HEK293T (cell line): ENCODE data around the gene R3HCC1L.

ENCODE experiments used
- ARNT ChIP-seq: fragments of 450-650 bp; IDR thresholded peaks from 2 replicates; pipeline ENCODE4 v1.6.1; 2017; ENCODE audit warnings: mild to moderate bottlenecking
- BHLHE40 ChIP-seq: fragments of 450-650 bp; IDR thresholded peaks from 2 replicates; pipeline ENCODE4 v1.6.1; 2016; ENCODE audit warnings: mild to moderate bottlenecking, moderate library complexity, borderline replicate concordance
- CTBP1 ChIP-seq: fragments of 450-650 bp; IDR thresholded peaks from 2 replicates; pipeline ENCODE4 v1.6.1; 2016; ENCODE audit warnings: borderline replicate concordance
- FOXA1 ChIP-seq: fragments of 450-650 bp; IDR thresholded peaks from 2 replicates; pipeline ENCODE4 v1.6.1; 2016; ENCODE audit warnings: mild to moderate bottlenecking
- FOXM1 ChIP-seq: fragments of 450-650 bp; IDR thresholded peaks from 2 replicates; pipeline ENCODE4 v1.6.1; 2017; ENCODE audit warnings: mild to moderate bottlenecking, borderline replicate concordance
- HDGF ChIP-seq: fragments of 450-650 bp; IDR thresholded peaks from 2 replicates; pipeline ENCODE4 v1.6.1; 2017; ENCODE audit warnings: antibody characterized with exemption, borderline replicate concordance
- L3MBTL2 ChIP-seq: fragments of 450-650 bp; conservative IDR thresholded peaks from 2 replicates; pipeline ENCODE4 v1.6.1; 2016; ENCODE audit warnings: mild to moderate bottlenecking
- LEF1 ChIP-seq: fragments of 450-650 bp; IDR thresholded peaks from 2 replicates; pipeline ENCODE4 v1.6.1; 2017; ENCODE audit warnings: mild to moderate bottlenecking, borderline replicate concordance
- NFRKB ChIP-seq: fragments of 450-650 bp; IDR thresholded peaks from 2 replicates; pipeline ENCODE4 v1.6.1; 2016; ENCODE audit warnings: mild to moderate bottlenecking, moderate library complexity
- SP1 ChIP-seq: fragments of 450-650 bp; IDR thresholded peaks from 2 replicates; pipeline ENCODE4 v1.6.1; 2017
- SUZ12 ChIP-seq: fragments of 450-650 bp; IDR thresholded peaks from 2 replicates; pipeline ENCODE4 v1.6.1; 2016; ENCODE audit warnings: mild to moderate bottlenecking
- TARDBP ChIP-seq: fragments of 450-650 bp; IDR thresholded peaks from 2 replicates; pipeline ENCODE4 v1.6.1; 2016
- ZNF384 ChIP-seq: fragments of 450-650 bp; IDR thresholded peaks from 2 replicates; pipeline ENCODE4 v1.6.1; 2016
- TF ChIP-seq, protein P1 (sequence below): fragments of 450-650 bp; IDR thresholded peaks from 2 replicates; pipeline ENCODE4 v1.6.1; 2016

DNA sequence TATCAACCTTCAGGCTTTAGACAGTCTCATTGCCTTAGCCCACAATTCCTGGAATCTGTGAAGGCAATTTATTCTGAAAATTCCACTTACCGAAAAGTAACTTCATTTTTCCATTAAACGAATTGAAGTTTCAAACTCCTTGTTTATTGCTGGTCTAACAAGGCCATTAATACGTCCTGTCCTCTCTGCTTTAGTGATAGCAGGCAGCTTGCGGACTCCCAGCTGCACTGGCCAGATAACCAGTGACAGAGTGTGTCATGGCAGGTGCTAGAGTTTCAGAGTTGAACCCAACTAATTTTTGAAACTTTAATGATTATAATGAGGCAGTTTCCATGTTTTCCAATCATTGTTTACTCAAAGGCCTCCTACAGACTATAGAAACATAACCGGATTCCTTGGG lies 102.4 kb downstream of the R3HCC1L start:
- no peak for TF ChIP-seq L3MBTL2
- no peak for TF ChIP-seq SUZ12
- TF ChIP-seq HDGF = no peak
- no peak for TF ChIP-seq FOXA1
- TF ChIP-seq LEF1 = no peak
- no peak for TF ChIP-seq SP1
- no peak for TF ChIP-seq ARNT
- no peak for TF ChIP-seq CTBP1
- TF ChIP-seq ZNF384 = no peak
- TF ChIP-seq, protein P1, sequence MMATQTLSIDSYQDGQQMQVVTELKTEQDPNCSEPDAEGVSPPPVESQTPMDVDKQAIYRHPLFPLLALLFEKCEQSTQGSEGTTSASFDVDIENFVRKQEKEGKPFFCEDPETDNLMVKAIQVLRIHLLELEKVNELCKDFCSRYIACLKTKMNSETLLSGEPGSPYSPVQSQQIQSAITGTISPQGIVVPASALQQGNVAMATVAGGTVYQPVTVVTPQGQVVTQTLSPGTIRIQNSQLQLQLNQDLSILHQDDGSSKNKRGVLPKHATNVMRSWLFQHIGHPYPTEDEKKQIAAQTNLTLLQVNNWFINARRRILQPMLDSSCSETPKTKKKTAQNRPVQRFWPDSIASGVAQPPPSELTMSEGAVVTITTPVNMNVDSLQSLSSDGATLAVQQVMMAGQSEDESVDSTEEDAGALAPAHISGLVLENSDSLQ = no peak
- no peak for TF ChIP-seq TARDBP
- no peak for TF ChIP-seq BHLHE40
- TF ChIP-seq FOXM1 = no peak
- no peak for TF ChIP-seq NFRKB
